Neutrophil (primary cell): ENCODE results near the gene C2CD3.

Experiments
- H3K27ac ChIP-seq: fragments of 200-600 bp; sonication (generic); 2 replicates; pipeline ENCODE4 v1.5.1; 2016; ENCODE audit warnings: mild to moderate bottlenecking, moderate library complexity
- H3K27me3 ChIP-seq: fragments of 200-600 bp; sonication (generic); 2 replicates; pipeline ENCODE4 v1.6.0; 2016; ENCODE audit warnings: mild to moderate bottlenecking
- H3K36me3 ChIP-seq: fragments of 200-600 bp; sonication (generic); 2 replicates; pipeline ENCODE4 v1.5.1; 2017
- H3K4me1 ChIP-seq, 2 experiments: fragments of 200-600 bp in 1 of 2; sonication (generic) in 1 of 2; 1 replicate in 1 of 2; 2 replicates in 1 of 2; pipeline versions ENCODE4 v1.5.1 to v1.6.1; 2013 to 2016; ENCODE audit warnings: low read depth in 1 of 2, low read length in 1 of 2, mild to moderate bottlenecking in 1 of 2, moderate library complexity in 1 of 2; ENCODE audit not compliant: control insufficient read depth in 1 of 2, insufficient read depth in 1 of 2
- H3K4me3 ChIP-seq, 2 experiments: fragments of 200-600 bp in 1 of 2; sonication (generic) in 1 of 2; 1 replicate in 1 of 2; 2 replicates in 1 of 2; pipeline ENCODE4 v1.5.1; 2013 to 2016; ENCODE audit warnings: low read depth in 1 of 2, low read length in 1 of 2, mild to moderate bottlenecking in 1 of 2, moderate library complexity in 1 of 2
- H3K9me3 ChIP-seq: fragments of 200-600 bp; sonication (generic); 2 replicates; pipeline ENCODE4 v1.5.1; 2016
- CTCF ChIP-seq: fragments of 200-600 bp; sonication (generic); IDR thresholded peaks from 2 replicates; pipeline ENCODE4 v1.5.1; 2016; ENCODE audit warnings: antibody characterized with exemption

The C2CD3 gene

GRCh38 chr11:74020539-74020938 lies 150.3 kb downstream of the C2CD3 start:
- Histone ChIP-seq H3K36me3 (peaks cover 25% of the 10 kb centered on the region), H3K27ac (no peak overlapping the region), H3K27me3 (no peaks in the 10 kb centered on the region), H3K9me3 (no peaks in the 10 kb centered on the region), H3K4me3 (no peak overlapping the region), H3K4me1 (no peaks in the 10 kb centered on the region)
- TF ChIP-seq CTCF, result no peak

- no peaks in the 10 kb centered on the region for H3K27me3 ChIP-seq
- no peak overlapping the region for H3K4me3 ChIP-seq
- H3K4me1 ChIP-seq, result no peaks in the 10 kb centered on the region
- H3K36me3 ChIP-seq, result peaks cover 27% of the 10 kb centered on the region
- no peak overlapping the region for H3K27ac ChIP-seq
- no peak for TF ChIP-seq CTCF
- H3K9me3 ChIP-seq, result no peaks in the 10 kb centered on the region
These were observed 150.9 kb downstream of the C2CD3 start for GRCh38 chr11:74019860-74020259.

GRCh38 chr11:74019104-74019738 lies 151.6 kb downstream of the C2CD3 start:
- Histone ChIP-seq H3K4me1 (no peaks in the 10 kb centered on the region), H3K4me3 (no peak overlapping the region), H3K36me3 (peaks cover 34% of the 10 kb centered on the region), H3K27ac (no peak overlapping the region), H3K9me3 (no peaks in the 10 kb centered on the region), H3K27me3 (no peaks in the 10 kb centered on the region)
- no peak for TF ChIP-seq CTCF

GRCh38 chr11:74018331-74019005 lies 152.3 kb downstream of the C2CD3 start:
- H3K27ac ChIP-seq, result no peak overlapping the region
- no peaks in the 10 kb centered on the region for H3K4me1 ChIP-seq
- H3K4me3 ChIP-seq, result no peak overlapping the region
- H3K27me3 ChIP-seq, result no peaks in the 10 kb centered on the region
- peaks cover 36% of the 10 kb centered on the region for H3K36me3 ChIP-seq
- no peaks in the 10 kb centered on the region for H3K9me3 ChIP-seq
- no peak for TF ChIP-seq CTCF

- TF ChIP-seq CTCF, result no peak
- Histone ChIP-seq H3K27me3 (no peaks in the 10 kb centered on the region), H3K4me1 (no peaks in the 10 kb centered on the region), H3K36me3 (peaks cover 44% of the 10 kb centered on the region), H3K9me3 (no peaks in the 10 kb centered on the region), H3K27ac (no peak overlapping the region), H3K4me3 (no peak overlapping the region)
These were observed 153.2 kb downstream of the C2CD3 start for GRCh38 chr11:74017631-74018030.
